Endothelial cell of umbilical vein (primary cell): ENCODE results near the gene NDUFS6. TPM values are rescaled to one million over a fixed set of nuclear protein-coding genes. Genes with fewer than 3 reads are reported as not detected.

Source experiments
- BruUV-seq: library from RNA; stranded (reverse); fragments of 400-500 nt; replicated peaks from 2 replicates; lab custom pipeline; 2021; lab: Mats Ljungman, UMichigan
- CTCF ChIA-PET: fragments of 300-600, 350-600 bp; sonication (Branson Sonifier 250); formaldehyde crosslinking; loops from one replicate; lab custom pipeline; 2021; ENCODE audit warnings: antibody characterized with exemption, inconsistent platforms; lab: Charles Lee
- POLR2A ChIA-PET: fragments of 300-600, 350-600 bp; sonication (Branson Sonifier 250); formaldehyde crosslinking; loops from one replicate; lab custom pipeline; 2021; ENCODE audit warnings: antibody characterized with exemption, inconsistent platforms; lab: Charles Lee
- DNase-seq: peaks from one replicate; pipeline ENCODE4 v3.0.0-alpha.2; 2011; ENCODE audit warnings: low read depth, low spot score
- FAIRE-seq: peaks from 2 replicates; lab custom pipeline; 2011; peaks lifted over from hg19 to GRCh38; lab: Jason Lieb, UNC
- H2AFZ ChIP-seq: 2 replicates; pipeline ENCODE4 v1.6.0; 2012; ENCODE audit warnings: low read depth, low read length, control low read depth, inconsistent platforms
- H3K27ac ChIP-seq: 2 replicates; pipeline ENCODE4 v1.5.1; 2011; ENCODE audit warnings: low read depth, mild to moderate bottlenecking, control low read depth, low read length, moderate library complexity; ENCODE audit not compliant: insufficient read depth
- H3K27me3 ChIP-seq, 2 experiments: 2 replicates each; pipeline versions ENCODE4 v1.6.0 to v1.6.1; 2011; ENCODE audit warnings: low read length in 2 of 2, mixed read lengths in 1 of 2; ENCODE audit not compliant: control insufficient read depth in 2 of 2, insufficient read depth in 2 of 2
- H3K36me3 ChIP-seq, 2 experiments: 2 replicates in 1 of 2; 3 replicates in 1 of 2; pipeline ENCODE4 v1.5.1; 2011; ENCODE audit warnings: low read length in 2 of 2, mild to moderate bottlenecking in 1 of 2, moderate library complexity in 1 of 2; ENCODE audit not compliant: control insufficient read depth in 2 of 2, insufficient read depth in 2 of 2; ENCODE audit errors: extremely low read depth in 1 of 2
- H3K4me1 ChIP-seq: 3 replicates; pipeline ENCODE4 v1.5.1; 2011; ENCODE audit warnings: mild to moderate bottlenecking, low read length; ENCODE audit not compliant: control insufficient read depth, insufficient read depth; ENCODE audit errors: extremely low read depth
- H3K4me2 ChIP-seq: 2 replicates; pipeline ENCODE4 v1.6.1; 2011; ENCODE audit warnings: low read length, control low read depth, mixed read lengths; ENCODE audit not compliant: insufficient read depth
- H3K4me3 ChIP-seq, 3 experiments: fragments of 200-600 bp in 1 of 3; sonication (generic), shearing (Covaris generic) in 1 of 3; replicated peaks in 1 of 3; 2 replicates each; pipeline ENCODE4 v1.5.1; 2011 to 2016; ENCODE audit warnings: control low read depth in 3 of 3, low read length in 3 of 3, mild to moderate bottlenecking in 2 of 3, inconsistent platforms in 1 of 3, low read depth in 1 of 3, moderate library complexity in 1 of 3; ENCODE audit not compliant: insufficient read depth in 1 of 3
- H3K79me2 ChIP-seq: 2 replicates; pipeline ENCODE4 v1.6.0; 2012; ENCODE audit warnings: low read length, inconsistent platforms; ENCODE audit not compliant: control insufficient read depth, insufficient read depth
- H3K9ac ChIP-seq: replicated peaks from 2 replicates; pipeline ENCODE3; 2011; ENCODE audit warnings: low read length, control low read depth; ENCODE audit not compliant: insufficient read depth; ENCODE audit errors: extremely low read depth
- H3K9me1 ChIP-seq: replicated peaks from 3 replicates; pipeline ENCODE4 v1.6.0; 2011; ENCODE audit warnings: mild to moderate bottlenecking, low read length; ENCODE audit not compliant: control insufficient read depth, insufficient read depth; ENCODE audit errors: extremely low read depth
- H3K9me3 ChIP-seq: replicated peaks from 2 replicates; pipeline ENCODE4 v1.5.1; 2012; ENCODE audit warnings: low read length, inconsistent platforms; ENCODE audit not compliant: control insufficient read depth, insufficient read depth
- H4K20me1 ChIP-seq: replicated peaks from 2 replicates; pipeline ENCODE3; 2011; ENCODE audit warnings: mild to moderate bottlenecking, low read length; ENCODE audit not compliant: control insufficient read depth, insufficient read depth; ENCODE audit errors: extremely low read depth
- EZH2 ChIP-seq: IDR thresholded peaks from 2 replicates; pipeline ENCODE4 v1.6.1; 2012; ENCODE audit warnings: borderline replicate concordance, low read depth, mild to moderate bottlenecking, moderate library complexity, low read length, inconsistent platforms; ENCODE audit not compliant: severe bottlenecking
- FOS ChIP-seq: IDR thresholded peaks from 2 replicates; pipeline ENCODE4 v1.6.1; 2011; ENCODE audit warnings: mild to moderate bottlenecking, low read length, moderate library complexity, borderline replicate concordance; ENCODE audit not compliant: insufficient read depth
- GATA2 ChIP-seq: IDR thresholded peaks from 2 replicates; pipeline ENCODE4 v1.7.0; 2011; ENCODE audit warnings: low read depth, mild to moderate bottlenecking, moderate library complexity, mixed read lengths, low read length; ENCODE audit not compliant: insufficient read length, insufficient read depth
- JUN ChIP-seq: IDR thresholded peaks from 2 replicates; pipeline ENCODE4 v1.6.1; 2011; ENCODE audit warnings: borderline replicate concordance, low read depth; ENCODE audit not compliant: insufficient read length, insufficient read depth
- MAX ChIP-seq: IDR thresholded peaks from 2 replicates; pipeline ENCODE4 v1.6.1; 2011; ENCODE audit not compliant: insufficient read depth, insufficient read length
- MYC ChIP-seq: IDR thresholded peaks from one replicate; pipeline ENCODE4 v1.6.1; 2011; ENCODE audit warnings: mild to moderate bottlenecking, low read depth, low read length
- POLR2A ChIP-seq: IDR thresholded peaks from 2 replicates; pipeline ENCODE4 v1.6.1; 2012; ENCODE audit warnings: low read depth, mild to moderate bottlenecking, control low read depth, low read length
- POLR2AphosphoS5 ChIP-seq: IDR thresholded peaks from 2 replicates; pipeline ENCODE4 v1.6.1; 2012; ENCODE audit warnings: low read depth, mild to moderate bottlenecking, control low read depth, low read length, moderate library complexity; ENCODE audit not compliant: insufficient read depth
- dilution Hi-C: fragments of 300-500 bp; cut with MboI; formaldehyde crosslinking; loops from one replicate; pipeline ENCODE4 v1.15.0; 2019; ENCODE audit warnings: low sequenced_read_pairs; ENCODE audit not compliant: extremely low pct_ligation_motif_present
- intact Hi-C: fragments of 100-400 bp; cut with micrococcal nuclease; formaldehyde crosslinking; loops from one replicate; pipeline ENCODE4 v1.10.0; 2022
- polyA plus RNA-seq, 4 experiments: library from polyadenylated mRNA; depleted of rRNA in 3 of 4; stranded (reverse) in 3 of 4; unstranded in 1 of 4; fragments of >200 nt; gene quantifications; 2 replicates each; pipeline versions ENCODE4 v1.2.1 to v1.2.3, GENCODE V29; 2011 to 2012; ENCODE audit warnings: missing spikeins in 1 of 4
- total RNA-seq: library from RNA; stranded (reverse); gene quantifications from 2 replicates; pipeline ENCODE4 v1.2.3, GENCODE V29; 2021
- TF ChIP-seq, protein P1 (sequence below), 2 donors: IDR thresholded peaks; 1 replicate in 1 of 2; 2 replicates in 1 of 2; pipeline ENCODE4 v1.5.1; 2011; ENCODE audit warnings: low read length in 2 of 2, mild to moderate bottlenecking in 2 of 2, moderate library complexity in 2 of 2, control low read depth in 1 of 2, inconsistent platforms in 1 of 2, low read depth in 1 of 2; ENCODE audit not compliant: insufficient read depth in 1 of 2; ENCODE audit errors: extremely low read depth in 1 of 2

The NDUFS6 gene
- total and polyA plus RNA-seq, 2 donors (not counting 3 experiments of a cell fraction or from before 2014, with no cell fraction given) = 42.5 to 127 TPM

DNA sequence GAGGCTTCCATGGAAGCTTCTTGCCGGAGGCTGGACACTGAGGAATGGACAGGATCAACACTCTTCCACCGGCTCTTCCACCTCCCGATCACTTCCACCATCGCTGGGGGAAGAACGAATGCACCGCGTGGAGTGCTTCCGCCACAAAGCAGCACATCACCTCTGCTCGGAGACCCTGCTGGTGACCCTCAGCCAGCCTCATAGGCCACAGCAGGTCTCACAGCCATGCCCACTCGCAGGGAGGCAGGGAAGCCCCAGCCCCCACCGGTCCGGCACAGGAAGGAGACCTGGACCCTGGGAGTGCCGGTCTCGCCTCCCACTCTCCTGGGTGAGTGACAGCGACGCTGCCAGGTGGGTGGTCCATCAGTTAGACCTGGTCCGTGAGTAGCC lies 6.3 kb upstream of the NDUFS6 start:
- H4K20me1 ChIP-seq = no peaks in the 10 kb centered on the region
- no peaks in the 10 kb centered on the region for H3K27me3 ChIP-seq
- no peak overlapping the region for H3K4me3 ChIP-seq
- TF ChIP-seq POLR2AphosphoS5 = no peak
- TF ChIP-seq JUN = no peak
- no peak for TF ChIP-seq GATA2
- no peak for TF ChIP-seq FOS
- no peak for TF ChIP-seq MYC
- TF ChIP-seq POLR2A = no peak
- no peak for TF ChIP-seq EZH2
- TF ChIP-seq, protein P1, sequence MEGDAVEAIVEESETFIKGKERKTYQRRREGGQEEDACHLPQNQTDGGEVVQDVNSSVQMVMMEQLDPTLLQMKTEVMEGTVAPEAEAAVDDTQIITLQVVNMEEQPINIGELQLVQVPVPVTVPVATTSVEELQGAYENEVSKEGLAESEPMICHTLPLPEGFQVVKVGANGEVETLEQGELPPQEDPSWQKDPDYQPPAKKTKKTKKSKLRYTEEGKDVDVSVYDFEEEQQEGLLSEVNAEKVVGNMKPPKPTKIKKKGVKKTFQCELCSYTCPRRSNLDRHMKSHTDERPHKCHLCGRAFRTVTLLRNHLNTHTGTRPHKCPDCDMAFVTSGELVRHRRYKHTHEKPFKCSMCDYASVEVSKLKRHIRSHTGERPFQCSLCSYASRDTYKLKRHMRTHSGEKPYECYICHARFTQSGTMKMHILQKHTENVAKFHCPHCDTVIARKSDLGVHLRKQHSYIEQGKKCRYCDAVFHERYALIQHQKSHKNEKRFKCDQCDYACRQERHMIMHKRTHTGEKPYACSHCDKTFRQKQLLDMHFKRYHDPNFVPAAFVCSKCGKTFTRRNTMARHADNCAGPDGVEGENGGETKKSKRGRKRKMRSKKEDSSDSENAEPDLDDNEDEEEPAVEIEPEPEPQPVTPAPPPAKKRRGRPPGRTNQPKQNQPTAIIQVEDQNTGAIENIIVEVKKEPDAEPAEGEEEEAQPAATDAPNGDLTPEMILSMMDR (IDR thresholded peaks at IDR 0.05; ENCODE audit: extremely low read depth in 1 of 2, insufficient read depth in 1 of 2, low read depth in 1 of 2, low read length in 2 of 2) = no peak
- TF ChIP-seq MAX = no peak
- no peak for DNase-seq
- no peak overlapping the region for H3K9ac ChIP-seq
- H3K4me1 ChIP-seq = peaks cover 38% of the 10 kb centered on the region
- no peak for FAIRE-seq
- BruUV-seq = no TSS peak
- no peaks in the 10 kb centered on the region for H3K9me3 ChIP-seq
- H3K79me2 ChIP-seq = peaks cover 27% of the 10 kb centered on the region
- H3K9me1 ChIP-seq = no peaks in the 10 kb centered on the region
- H3K4me2 ChIP-seq = no peak overlapping the region
- no peak overlapping the region for H2AFZ ChIP-seq
- H3K36me3 ChIP-seq = peaks cover 4 to 14% of the 10 kb centered on the region in 2 experiments
- ChIA-PET POLR2A (no interaction called here), CTCF (no interaction called here)
- no peak overlapping the region for H3K27ac ChIP-seq
- dilution Hi-C loops (no loop called here), intact Hi-C loops (no loop called here)
